ENCODE results near the gene MBP.

- TF ChIP-seq SP1 (IDR thresholded peaks at IDR 0.05) (no peak), ARNT (IDR thresholded peaks at IDR 0.05) (no peak), FOXA1 (IDR thresholded peaks at IDR 0.05) (no peak), BHLHE40 (IDR thresholded peaks at IDR 0.05; ENCODE audit: borderline replicate concordance) (no peak), CTBP1 (IDR thresholded peaks at IDR 0.05; ENCODE audit: borderline replicate concordance) (no peak), SUZ12 (IDR thresholded peaks at IDR 0.05) (no peak), TARDBP (IDR thresholded peaks at IDR 0.05) (no peak), NFRKB (IDR thresholded peaks at IDR 0.05) (no peak), FOXK2 (IDR thresholded peaks at IDR 0.05) (no peak), HDGF (IDR thresholded peaks at IDR 0.05; ENCODE audit: borderline replicate concordance) (no peak), FOXM1 (IDR thresholded peaks at IDR 0.05; ENCODE audit: borderline replicate concordance) (no peak), ELF4 (IDR thresholded peaks at IDR 0.05) (no peak), LEF1 (IDR thresholded peaks at IDR 0.05; ENCODE audit: borderline replicate concordance) (no peak)
Measured at GRCh38 chr18:76952747-76953146, 179.8 kb downstream of the MBP start.
